Transverse colon (tissue), 4 donors: ENCODE data around the gene TMEM273.

Source experiments
- EP300 ChIP-seq: sonication (generic); formaldehyde crosslinking; IDR thresholded peaks from one replicate; pipeline ENCODE4 v1.6.1; 2017; ENCODE audit warnings: antibody characterized with exemption, low read depth
- POLR2A ChIP-seq: fragments of 450-650 bp; IDR thresholded peaks from one replicate; pipeline ENCODE4 v1.6.1; 2016; ENCODE audit warnings: antibody characterized with exemption, mild to moderate bottlenecking, moderate library complexity
- POLR2AphosphoS5 ChIP-seq, 3 donors: sonication (generic); formaldehyde crosslinking; IDR thresholded peaks; one replicate each; pipeline ENCODE4 v1.6.1; 2016; ENCODE audit warnings: antibody characterized with exemption in 3 of 3
- TF ChIP-seq, protein P1 (sequence below), 5 experiments: fragments of 200-600 bp in 3 of 5; fragments of 450-650 bp in 2 of 5; sonication (generic) in 3 of 5; IDR thresholded peaks; 1 replicate in 2 of 5; 2 replicates in 3 of 5; pipeline ENCODE4 v1.5.1; 2016 to 2017; ENCODE audit warnings: antibody characterized with exemption in 5 of 5, inconsistent platforms in 3 of 5, mild to moderate bottlenecking in 2 of 5, moderate library complexity in 1 of 5

DNA sequence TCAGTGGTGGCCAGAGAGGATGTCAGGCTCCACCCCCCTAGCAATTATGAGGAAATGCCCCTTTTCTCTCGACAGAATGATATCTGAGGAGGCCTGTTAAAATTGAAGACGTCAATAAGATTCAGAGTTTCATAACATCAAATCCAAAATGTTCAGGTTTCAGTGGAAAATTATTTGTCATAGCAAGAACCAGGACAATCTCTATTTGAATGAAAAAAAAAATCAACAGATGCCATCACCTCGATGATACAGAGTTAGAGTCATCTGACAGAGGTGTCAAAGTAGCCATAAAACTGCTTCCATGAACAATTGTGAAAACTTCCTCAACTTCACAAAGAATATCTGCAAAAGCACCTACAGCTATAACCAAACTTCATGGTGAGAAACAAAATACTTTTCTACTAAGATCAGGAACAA is 7.7 kb downstream of the TMEM273 start:
- TF ChIP-seq, protein P1, sequence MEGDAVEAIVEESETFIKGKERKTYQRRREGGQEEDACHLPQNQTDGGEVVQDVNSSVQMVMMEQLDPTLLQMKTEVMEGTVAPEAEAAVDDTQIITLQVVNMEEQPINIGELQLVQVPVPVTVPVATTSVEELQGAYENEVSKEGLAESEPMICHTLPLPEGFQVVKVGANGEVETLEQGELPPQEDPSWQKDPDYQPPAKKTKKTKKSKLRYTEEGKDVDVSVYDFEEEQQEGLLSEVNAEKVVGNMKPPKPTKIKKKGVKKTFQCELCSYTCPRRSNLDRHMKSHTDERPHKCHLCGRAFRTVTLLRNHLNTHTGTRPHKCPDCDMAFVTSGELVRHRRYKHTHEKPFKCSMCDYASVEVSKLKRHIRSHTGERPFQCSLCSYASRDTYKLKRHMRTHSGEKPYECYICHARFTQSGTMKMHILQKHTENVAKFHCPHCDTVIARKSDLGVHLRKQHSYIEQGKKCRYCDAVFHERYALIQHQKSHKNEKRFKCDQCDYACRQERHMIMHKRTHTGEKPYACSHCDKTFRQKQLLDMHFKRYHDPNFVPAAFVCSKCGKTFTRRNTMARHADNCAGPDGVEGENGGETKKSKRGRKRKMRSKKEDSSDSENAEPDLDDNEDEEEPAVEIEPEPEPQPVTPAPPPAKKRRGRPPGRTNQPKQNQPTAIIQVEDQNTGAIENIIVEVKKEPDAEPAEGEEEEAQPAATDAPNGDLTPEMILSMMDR (IDR thresholded peaks at IDR 0.05), result no peak
- TF ChIP-seq POLR2A, result no peak
- TF ChIP-seq POLR2AphosphoS5 (IDR thresholded peaks at IDR 0.05), result no peak
- no peak for TF ChIP-seq EP300
